ENCODE measurements around the gene PWWP2B. TPM values are rescaled to one million over a fixed set of nuclear protein-coding genes. Genes with fewer than 3 reads are reported as not detected.

Gene PWWP2B
- total RNA-seq, 1 experiment from 2014 or later, result 6.7 TPM

- no peak for DNase-seq (ENCODE audit: low read depth)
Measured at GRCh38 chr10:132419538-132420468, 22.8 kb downstream of the PWWP2B start.

GRCh38 chr10:132420469-132420980 lies 23.5 kb downstream of the PWWP2B start:
- DNase-seq (ENCODE audit: low read depth), result no peak

GRCh38 chr10:132420981-132421846 lies 24.2 kb downstream of the PWWP2B start:
- DNase-seq (ENCODE audit: low read depth), result no peak

GRCh38 chr10:132421847-132422751 lies 25.1 kb downstream of the PWWP2B start:
- DNase-seq (ENCODE audit: low read depth), result no peak

GRCh38 chr10:132422903-132423825 lies 26.2 kb downstream of the PWWP2B start:
- DNase-seq (ENCODE audit: low read depth), result no peak

GRCh38 chr10:132423966-132424861 lies 27.2 kb downstream of the PWWP2B start:
- DNase-seq (ENCODE audit: low read depth), result no peak

GRCh38 chr10:132425029-132425756 lies 28.2 kb downstream of the PWWP2B start:
- no peak for DNase-seq (ENCODE audit: low read depth)

- no peak for DNase-seq (ENCODE audit: low read depth)
Measured at GRCh38 chr10:132425757-132426155, 28.8 kb downstream of the PWWP2B start.

GRCh38 chr10:132427006-132427771 lies 30.2 kb downstream of the PWWP2B start:
- no peak for DNase-seq (ENCODE audit: low read depth)

GRCh38 chr10:132427939-132428367 lies 31.0 kb downstream of the PWWP2B start:
- no peak for DNase-seq (ENCODE audit: low read depth)

GRCh38 chr10:132428486-132428995 lies 31.5 kb downstream of the PWWP2B start:
- DNase-seq (ENCODE audit: low read depth), result no peak

GRCh38 chr10:132429281-132430230 lies 32.6 kb downstream of the PWWP2B start:
- DNase-seq (ENCODE audit: low read depth), result no peak

GRCh38 chr10:132430231-132430743 lies 33.3 kb downstream of the PWWP2B start:
- DNase-seq (ENCODE audit: low read depth), result no peak

- no peak for DNase-seq (ENCODE audit: low read depth)
Measured at GRCh38 chr10:132430861-132431271, 33.9 kb downstream of the PWWP2B start.

- DNase-seq (ENCODE audit: low read depth), result no peak
Measured at GRCh38 chr10:132431537-132432175, 34.7 kb downstream of the PWWP2B start.
